Stimulated activated CD4-positive, alpha-beta T cell treated with anti-CD3 and anti-CD28 coated beads, Interleukin-1b, Interleukin-23, amount 100 ng/mL, for 48 hours (primary cell): Measurements from ENCODE around the gene SYT8.
"Not testable (repeated sequence)": the region's sequence is repeated elsewhere in the genome, so short reads cannot be mapped to it uniquely, and the experiment has no call there.

Experiments
- DNase-seq: peaks from one replicate; pipeline ENCODE4 v3.0.0-alpha.2; 2020

Gene SYT8

GRCh38 chr11:1875851-1876301 is 41.1 kb downstream of the SYT8 start:
- not testable (repeated sequence) for DNase-seq

- no peak for DNase-seq
Observed at GRCh38 chr11:1876361-1877063, 41.7 kb downstream of the SYT8 start.

GRCh38 chr11:1877211-1878136 is 42.7 kb downstream of the SYT8 start:
- DNase-seq = no peak

- DNase-seq = no peak
Observed at GRCh38 chr11:1878137-1879031, 43.6 kb downstream of the SYT8 start.

- DNase-seq = no peak
Observed at GRCh38 chr11:1879342-1879940, 44.7 kb downstream of the SYT8 start.

GRCh38 chr11:1879941-1880720 is 45.3 kb downstream of the SYT8 start:
- DNase-seq = no peak

GRCh38 chr11:1880746-1881441 is 46.1 kb downstream of the SYT8 start:
- no peak for DNase-seq

- DNase-seq = no peak
Observed at GRCh38 chr11:1881442-1882264, 46.9 kb downstream of the SYT8 start.

GRCh38 chr11:1882265-1883238 is 47.8 kb downstream of the SYT8 start:
- peak; percentile 71 for DNase-seq

- DNase-seq = no peak
Observed at GRCh38 chr11:1883346-1884302, 48.8 kb downstream of the SYT8 start.

- DNase-seq = no peak
Observed at GRCh38 chr11:1884303-1884700, 49.5 kb downstream of the SYT8 start.

- DNase-seq = not testable (repeated sequence)
Observed at GRCh38 chr11:1886551-1886950, 51.8 kb downstream of the SYT8 start.
